HCT116 (cell line): Measurements from ENCODE around the gene CRADD. TPM values are rescaled to one million over a fixed set of nuclear protein-coding genes. Genes with fewer than 3 reads are reported as not detected.

ENCODE experiments used
- ATAC-seq: fragments of 200-7000 bp; cut with Tn5 transposase; 2 replicates; pipeline ENCODE4 v1.9.1; 2020; ENCODE audit warnings: mild to moderate bottlenecking, moderate library complexity
- BruUV-seq: library from RNA; stranded (reverse); fragments of 400-500 nt; replicated peaks from 2 replicates; lab custom pipeline; 2021; lab: Mats Ljungman, UMichigan
- CTCF ChIA-PET: fragments of 300-600 bp; sonication (Branson Sonifier 250); formaldehyde crosslinking; loops from one replicate; lab custom pipeline; 2021; ENCODE audit warnings: antibody characterized with exemption; lab: Charles Lee
- POLR2A ChIA-PET: fragments of 300-600, 350-600 bp; sonication (Branson Sonifier 250); formaldehyde crosslinking; loops from one replicate; lab custom pipeline; 2021; ENCODE audit warnings: antibody characterized with exemption; lab: Charles Lee
- RAD21 ChIA-PET, 2 experiments: fragments of 300-600 bp; sonication (Branson Sonifier 250); formaldehyde crosslinking; loops; one replicate each; lab custom pipeline; 2023; ENCODE audit warnings: low total read pairs in 2 of 2; ENCODE audit not compliant: uncharacterized antibody in 2 of 2, unreplicated experiment in 2 of 2, low non-redundant PET in 1 of 2; lab: Charles Lee
- DNase-seq: peaks from one replicate; pipeline ENCODE4 v3.0.0-alpha.2; 2010; ENCODE audit warnings: low read depth, low spot score
- H2AFZ ChIP-seq: fragments of 200-600 bp; shearing (Covaris generic), sonication (generic); 2 replicates; pipeline ENCODE4 v1.6.1; 2017; ENCODE audit warnings: low read depth, mixed run types, mixed read lengths, antibody characterized with exemption, low read length; ENCODE audit not compliant: poor library complexity, severe bottlenecking
- H3K27ac ChIP-seq: 2 replicates; pipeline ENCODE4 v1.5.1; 2012; ENCODE audit warnings: low read depth, low read length
- H3K27me3 ChIP-seq: fragments of 200-600 bp; sonication (generic); 2 replicates; pipeline ENCODE4 v1.6.1; 2016; ENCODE audit warnings: mixed run types, low read length, mixed read lengths; ENCODE audit not compliant: insufficient read depth
- H3K36me3 ChIP-seq, 2 experiments: fragments of 200-500 bp in 1 of 2; fragments of 200-600 bp in 1 of 2; sonication (Bioruptor generic) in 1 of 2; sonication (generic) in 1 of 2; 2 replicates each; pipeline versions ENCODE4 v1.5.1 to v1.6.1; 2014 to 2016; ENCODE audit warnings: low read length in 2 of 2, inconsistent platforms in 1 of 2, mixed read lengths in 1 of 2, mixed run types in 1 of 2; ENCODE audit not compliant: insufficient read depth in 2 of 2, control insufficient read depth in 1 of 2
- H3K4me1 ChIP-seq, 2 experiments: fragments of 200-600 bp in 1 of 2; sonication (generic) in 1 of 2; 2 replicates each; pipeline versions ENCODE4 v1.5.1 to v1.6.1; 2012 to 2017; ENCODE audit warnings: low read length in 2 of 2, inconsistent platforms in 1 of 2, mild to moderate bottlenecking in 1 of 2, mixed read lengths in 1 of 2, mixed run types in 1 of 2, moderate library complexity in 1 of 2; ENCODE audit not compliant: insufficient read depth in 2 of 2, control insufficient read depth in 1 of 2
- H3K4me2 ChIP-seq: fragments of 200-600 bp; sonication (generic); 2 replicates; pipeline ENCODE4 v1.6.1; 2017; ENCODE audit warnings: mixed run types, low read length, mixed read lengths
- H3K4me3 ChIP-seq, 2 experiments: fragments of 200-600 bp in 1 of 2; sonication (generic) in 1 of 2; replicated peaks in 1 of 2; 2 replicates each; pipeline ENCODE4 v1.5.1; 2011 to 2016; ENCODE audit warnings: low read length in 2 of 2, control low read depth in 1 of 2, low read depth in 1 of 2, mild to moderate bottlenecking in 1 of 2, mixed read lengths in 1 of 2, mixed run types in 1 of 2
- H3K79me2 ChIP-seq: fragments of 200-600 bp; sonication (generic); 2 replicates; pipeline ENCODE4 v1.6.1; 2017; ENCODE audit warnings: mild to moderate bottlenecking, mixed run types, low read length, moderate library complexity, mixed read lengths; ENCODE audit not compliant: insufficient read depth
- H3K9ac ChIP-seq: fragments of 200-600 bp; sonication (generic); 2 replicates; pipeline ENCODE4 v1.6.1; 2016; ENCODE audit warnings: low read length, mixed read lengths
- H3K9me2 ChIP-seq: fragments of 200-600 bp; sonication (generic), shearing (Covaris generic); 2 replicates; pipeline ENCODE4 v1.6.1; 2017; ENCODE audit warnings: mixed run types, mild to moderate bottlenecking, moderate library complexity; ENCODE audit not compliant: insufficient read depth
- H3K9me3 ChIP-seq, 2 experiments: fragments of 200-500 bp in 1 of 2; fragments of 200-600 bp in 1 of 2; sonication (Bioruptor generic) in 1 of 2; sonication (generic) in 1 of 2; 2 replicates each; pipeline ENCODE4 v1.6.1; 2014 to 2017; ENCODE audit warnings: low read length in 2 of 2, mixed read lengths in 2 of 2, inconsistent platforms in 1 of 2, low read depth in 1 of 2, mild to moderate bottlenecking in 1 of 2, mixed run types in 1 of 2, moderate library complexity in 1 of 2; ENCODE audit not compliant: control insufficient read depth in 1 of 2, insufficient read depth in 1 of 2
- H4K20me1 ChIP-seq: fragments of 200-600 bp; sonication (generic), shearing (Covaris generic); 2 replicates; pipeline ENCODE4 v1.6.1; 2017; ENCODE audit warnings: mixed run types, mild to moderate bottlenecking, moderate library complexity; ENCODE audit not compliant: insufficient read depth
- ATF3 ChIP-seq: IDR thresholded peaks from 2 replicates; pipeline ENCODE4 v1.6.1; 2012
- CBX3 ChIP-seq: IDR thresholded peaks from 2 replicates; pipeline ENCODE4 v1.6.1; 2012; ENCODE audit warnings: low read depth
- CEBPB ChIP-seq: IDR thresholded peaks from 2 replicates; pipeline ENCODE4 v1.6.1; 2012; ENCODE audit warnings: low read depth
- CTCF ChIP-seq, 3 experiments: fragments of 200-600 bp in 1 of 3; sonication (generic) in 1 of 3; IDR thresholded peaks in 2 of 3; conservative IDR thresholded peaks in 1 of 3; 2 replicates each; pipeline ENCODE4 v1.5.1; 2012 to 2017; ENCODE audit warnings: low read depth in 2 of 3, low read length in 2 of 3, antibody characterized with exemption in 1 of 3, borderline replicate concordance in 1 of 3, control low read depth in 1 of 3, mild to moderate bottlenecking in 1 of 3, mixed read lengths in 1 of 3, mixed run types in 1 of 3, moderate library complexity in 1 of 3; ENCODE audit not compliant: insufficient read depth in 1 of 3
- EGR1 ChIP-seq: IDR thresholded peaks from 2 replicates; pipeline ENCODE4 v1.6.1; 2012; ENCODE audit warnings: low read depth
- EZH2 ChIP-seq: fragments of 200-600 bp; sonication (generic); IDR thresholded peaks from 2 replicates; pipeline ENCODE4 v1.6.1; 2017; ENCODE audit warnings: antibody characterized with exemption, mixed run types
- EZH2phosphoT487 ChIP-seq: fragments of 200-600 bp; IDR thresholded peaks from 2 replicates; pipeline ENCODE4 v1.6.1; 2018; ENCODE audit warnings: antibody characterized with exemption, borderline replicate concordance
- FOSL1 ChIP-seq: IDR thresholded peaks from 2 replicates; pipeline ENCODE4 v1.6.1; 2012; ENCODE audit warnings: low read depth
- JUND ChIP-seq: IDR thresholded peaks from 2 replicates; pipeline ENCODE4 v1.6.1; 2012
- POLR2A ChIP-seq: IDR thresholded peaks from 2 replicates; pipeline ENCODE4 v1.7.0; 2011; ENCODE audit warnings: borderline replicate concordance; ENCODE audit not compliant: insufficient read depth, insufficient read length; ENCODE audit errors: extremely low read depth
- POLR2AphosphoS5 ChIP-seq: IDR thresholded peaks from 2 replicates; pipeline ENCODE4 v1.6.1; 2011; ENCODE audit warnings: mild to moderate bottlenecking, low read depth, low read length, moderate library complexity
- RAD21 ChIP-seq: IDR thresholded peaks from 2 replicates; pipeline ENCODE4 v1.6.1; 2012; ENCODE audit warnings: low read depth, mild to moderate bottlenecking
- SIN3A ChIP-seq: IDR thresholded peaks from 2 replicates; pipeline ENCODE4 v1.6.1; 2012; ENCODE audit warnings: low read depth
- SRF ChIP-seq: IDR thresholded peaks from 2 replicates; pipeline ENCODE4 v1.6.1; 2012; ENCODE audit warnings: low read depth
- TCF7L2 ChIP-seq: IDR thresholded peaks from 2 replicates; pipeline ENCODE4 v1.7.0; 2011; ENCODE audit warnings: borderline replicate concordance, inconsistent platforms; ENCODE audit not compliant: insufficient read depth, insufficient read length; ENCODE audit errors: extremely low read depth
- YY1 ChIP-seq: IDR thresholded peaks from 2 replicates; pipeline ENCODE4 v1.6.1; 2011; ENCODE audit warnings: low read length, low read depth, moderate library complexity, mild to moderate bottlenecking; ENCODE audit not compliant: insufficient replicate concordance; ENCODE audit errors: extremely low read depth
- ZBTB33 ChIP-seq: IDR thresholded peaks from 2 replicates; pipeline ENCODE4 v1.6.1; 2011; ENCODE audit warnings: mild to moderate bottlenecking, low read length, moderate library complexity; ENCODE audit not compliant: insufficient replicate concordance; ENCODE audit errors: extremely low read depth
- ZFX ChIP-seq: fragments of 450-650 bp; IDR thresholded peaks from 2 replicates; pipeline ENCODE4 v1.6.1; 2017
- ZNF274 ChIP-seq: fragments of 200-500 bp; sonication (Bioruptor generic); IDR thresholded peaks from 2 replicates; pipeline ENCODE4 v1.6.1; 2014; ENCODE audit warnings: mild to moderate bottlenecking, low read depth, low read length, inconsistent platforms
- intact Hi-C: fragments of 100-400 bp; cut with micrococcal nuclease; formaldehyde crosslinking; loops from 2 replicates; pipeline ENCODE4 v1.10.0; 2022
- total RNA-seq: library from RNA; stranded (reverse); gene quantifications from one replicate; pipeline ENCODE4 v1.2.1, GENCODE V29; 2021; ENCODE audit not compliant: unreplicated experiment

The CRADD gene
- total RNA-seq, 1 experiment from 2014 or later: 12.2 TPM

GRCh38 chr12:93911396-93911795 lies 234.2 kb downstream of the CRADD start:
- no peaks in the 10 kb centered on the region for H3K4me1 ChIP-seq
- no TSS peak for BruUV-seq
- CTCF ChIA-PET: no interaction called here

More at GRCh38 chr12:93911396-93911795, 234.2 kb downstream of the CRADD start:
- no peak for TF ChIP-seq POLR2AphosphoS5
- no peak for TF ChIP-seq SRF
- no peak for TF ChIP-seq CEBPB
- TF ChIP-seq POLR2A: no peak
- no peak for TF ChIP-seq EZH2phosphoT487
- TF ChIP-seq TCF7L2: no peak
- no peak for TF ChIP-seq YY1
- no peak for TF ChIP-seq EZH2
- no peak for TF ChIP-seq CTCF (IDR thresholded peaks at IDR 0.05 in 2 of 3, conservative IDR thresholded peaks at IDR 0.05 in 1 of 3; ENCODE audit: borderline replicate concordance in 1 of 3, insufficient read depth in 1 of 3, low read depth in 2 of 3, low read length in 2 of 3)
- no peak for TF ChIP-seq RAD21
- TF ChIP-seq CBX3: no peak
- TF ChIP-seq EGR1: no peak
- TF ChIP-seq ATF3: no peak
- TF ChIP-seq ZBTB33: no peak
- no peak for TF ChIP-seq ZNF274
- TF ChIP-seq JUND: no peak
- TF ChIP-seq ZFX: no peak
- TF ChIP-seq FOSL1: no peak
- no peak for TF ChIP-seq SIN3A
- H3K9ac ChIP-seq: no peak overlapping the region
- no peaks in the 10 kb centered on the region for H3K9me3 ChIP-seq
- H3K27me3 ChIP-seq: no peaks in the 10 kb centered on the region
- ChIA-PET RAD21 (no interaction called here), POLR2A (no interaction called here)
- no peaks in the 10 kb centered on the region for H3K79me2 ChIP-seq
- H3K27ac ChIP-seq: no peak overlapping the region
- H3K4me2 ChIP-seq: no peak overlapping the region
- H2AFZ ChIP-seq: no peak overlapping the region
- H4K20me1 ChIP-seq: no peaks in the 10 kb centered on the region
- H3K4me3 ChIP-seq: no peak overlapping the region
- H3K36me3 ChIP-seq: no peaks in the 10 kb centered on the region
- no peak for DNase-seq
- intact Hi-C loops: no loop called here
- no peaks in the 10 kb centered on the region for H3K9me2 ChIP-seq
- ATAC-seq: no peak
